EL (cell line): Measurements from ENCODE around the gene SCG3.

ENCODE experiments used
- DNase-seq: peaks from one replicate; pipeline ENCODE4 v3.0.0-alpha.2; 2016

SCG3 gene

GRCh38 chr15:51680321-51680720 is 982 bp upstream of the SCG3 start:
- DNase-seq: no peak

DNA sequence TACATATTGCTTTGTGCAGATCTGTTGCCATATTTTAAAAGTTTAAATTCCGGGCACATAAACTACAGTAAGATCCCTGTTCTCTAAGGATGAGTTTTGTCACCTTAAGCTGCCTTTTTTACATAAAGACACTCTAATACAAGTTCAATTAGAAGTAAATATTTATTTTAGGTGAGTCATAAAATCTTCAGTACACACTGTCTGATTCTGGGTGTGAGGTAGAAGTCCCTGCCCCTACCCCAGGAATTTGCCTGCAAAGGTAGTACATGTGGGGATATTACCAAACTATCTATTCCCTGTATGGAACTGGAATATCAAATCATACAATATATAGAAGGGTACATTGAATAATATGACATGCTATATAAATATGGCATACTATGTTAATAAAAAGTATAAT is 6.3 kb downstream of the SCG3 start:
- DNase-seq: no peak

DNA sequence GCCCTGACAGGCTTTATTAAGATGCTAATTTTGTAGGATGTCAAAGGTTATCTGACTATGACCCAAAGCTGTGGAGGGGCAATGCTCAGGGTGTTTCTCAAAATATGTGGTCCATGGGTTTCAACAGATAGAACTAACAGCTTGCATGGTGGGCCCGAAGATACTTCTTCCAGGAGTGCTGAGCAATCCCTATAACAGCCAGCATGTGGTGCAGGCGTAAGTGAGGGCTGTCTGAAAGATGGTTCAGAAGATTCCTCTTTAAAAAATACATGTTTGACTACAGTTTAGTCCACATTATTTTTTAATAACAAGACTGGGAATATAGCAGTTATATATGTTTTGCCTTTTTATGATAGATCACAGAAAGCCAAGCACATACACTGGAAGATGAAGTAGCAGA is 7.6 kb downstream of the SCG3 start:
- no peak for DNase-seq

DNA sequence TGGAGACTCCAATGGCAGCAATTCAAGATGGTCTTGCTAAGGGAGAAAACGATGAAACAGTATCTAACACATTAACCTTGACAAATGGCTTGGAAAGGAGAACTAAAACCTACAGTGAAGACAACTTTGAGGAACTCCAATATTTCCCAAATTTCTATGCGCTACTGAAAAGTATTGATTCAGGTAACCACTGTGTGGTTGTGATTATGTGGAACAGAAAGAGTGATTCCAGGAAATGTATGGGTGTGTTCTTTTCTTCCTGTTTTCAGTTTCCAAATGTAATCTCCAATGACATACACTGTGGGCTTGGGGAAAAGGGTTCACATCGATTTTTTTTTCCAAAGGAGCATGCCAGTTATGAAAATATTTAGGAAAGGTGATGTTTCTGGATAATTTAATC is 10.9 kb downstream of the SCG3 start:
- DNase-seq: no peak

GRCh38 chr15:51696566-51696965 is 15.3 kb downstream of the SCG3 start:
- no peak for DNase-seq

- DNase-seq: no peak
Observed at GRCh38 chr15:51697163-51697562, 15.9 kb downstream of the SCG3 start.

DNA sequence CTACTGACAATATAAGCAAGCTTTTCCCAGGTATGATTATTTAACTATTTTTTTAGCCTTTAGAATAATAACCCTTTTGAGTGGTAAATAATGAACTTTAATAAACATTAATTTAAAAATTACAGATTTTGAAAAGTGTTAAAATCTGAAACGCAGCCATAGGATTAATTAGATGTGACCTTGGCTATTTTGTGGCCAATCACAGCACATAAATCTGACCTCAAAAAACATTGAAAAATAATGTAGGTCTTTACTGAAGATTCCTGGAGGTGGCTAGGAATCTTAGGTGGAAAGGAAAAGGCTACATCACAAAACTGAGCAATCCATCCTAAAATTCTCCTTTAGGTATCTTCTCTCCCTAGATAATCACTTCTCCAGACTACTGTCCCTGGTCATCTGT is 18.1 kb downstream of the SCG3 start:
- DNase-seq: no peak

DNA sequence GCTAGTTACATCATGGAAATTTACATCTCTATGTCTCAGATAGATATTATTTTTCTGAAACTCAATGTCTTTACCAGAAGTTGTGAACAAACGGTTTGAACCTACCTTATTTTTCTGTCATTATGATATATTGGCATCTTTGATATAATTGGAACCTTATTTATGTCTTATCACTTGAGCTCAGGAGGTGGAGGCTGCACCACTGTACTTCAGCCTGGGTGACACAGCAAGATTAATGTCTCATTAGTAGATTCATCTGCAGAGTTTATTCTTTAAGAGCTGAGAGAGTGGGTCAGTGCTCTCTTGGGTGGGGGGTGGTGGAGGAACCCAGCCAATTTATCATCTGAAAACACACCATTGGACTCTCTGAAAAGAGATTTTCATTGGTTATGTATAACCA is 21.4 kb downstream of the SCG3 start:
- DNase-seq: no peak

GRCh38 chr15:51706291-51706690 is 25.0 kb downstream of the SCG3 start:
- DNase-seq: peak; percentile 4

DNA sequence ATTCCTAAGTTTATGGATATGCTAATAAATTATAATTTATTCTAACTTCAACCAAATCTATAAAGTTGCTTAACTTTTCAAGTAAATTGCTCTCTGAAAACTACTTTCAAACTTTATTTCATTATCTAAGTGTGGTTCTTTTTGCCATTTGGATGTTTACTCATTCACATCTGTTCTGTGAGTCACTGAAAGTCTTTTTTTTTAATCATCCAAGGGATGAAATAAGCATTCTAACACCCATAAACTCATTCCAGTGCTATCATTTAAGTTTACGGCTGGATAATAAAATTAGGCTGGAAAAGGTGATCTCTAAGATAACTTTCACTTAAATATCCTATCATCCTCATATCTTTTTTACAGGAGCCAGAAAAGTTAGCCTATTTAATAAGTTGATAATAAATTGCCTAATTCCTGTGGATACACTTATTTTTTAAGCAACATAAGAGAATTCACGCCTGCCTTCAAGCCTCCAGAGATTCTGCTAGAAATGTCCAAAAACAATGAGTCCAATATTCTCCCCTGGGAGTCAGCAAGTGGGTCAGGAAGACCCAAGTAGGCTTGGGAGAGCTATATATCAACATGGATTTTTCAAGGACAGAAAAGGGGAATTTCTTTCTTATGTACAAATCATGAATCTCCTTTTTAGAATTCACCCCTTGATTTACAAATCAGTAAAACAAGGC is 25.8 kb downstream of the SCG3 start:
- no peak for DNase-seq

DNA sequence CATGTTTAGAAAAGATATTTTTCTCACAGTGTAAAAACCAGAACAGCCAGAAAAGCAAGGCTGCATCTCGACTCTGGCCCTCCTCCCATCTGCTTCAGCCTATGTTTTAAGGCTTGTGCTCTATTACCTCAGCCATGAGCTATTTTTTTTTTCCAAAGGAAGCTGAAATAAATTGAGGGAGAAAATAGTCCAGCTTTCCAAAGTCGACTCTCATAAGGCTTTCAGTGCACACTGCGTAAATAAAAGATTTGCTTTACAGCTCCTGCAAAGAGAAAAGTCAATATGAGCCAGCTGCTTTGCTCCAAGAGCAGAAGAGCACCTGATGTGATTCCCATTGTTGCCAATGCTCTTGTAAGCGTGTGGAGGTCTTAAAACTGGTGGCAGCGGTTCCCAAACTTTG is 26.7 kb downstream of the SCG3 start:
- DNase-seq: no peak

- DNase-seq: no peak
Observed at GRCh38 chr15:51709031-51709430, 27.7 kb downstream of the SCG3 start.

DNA sequence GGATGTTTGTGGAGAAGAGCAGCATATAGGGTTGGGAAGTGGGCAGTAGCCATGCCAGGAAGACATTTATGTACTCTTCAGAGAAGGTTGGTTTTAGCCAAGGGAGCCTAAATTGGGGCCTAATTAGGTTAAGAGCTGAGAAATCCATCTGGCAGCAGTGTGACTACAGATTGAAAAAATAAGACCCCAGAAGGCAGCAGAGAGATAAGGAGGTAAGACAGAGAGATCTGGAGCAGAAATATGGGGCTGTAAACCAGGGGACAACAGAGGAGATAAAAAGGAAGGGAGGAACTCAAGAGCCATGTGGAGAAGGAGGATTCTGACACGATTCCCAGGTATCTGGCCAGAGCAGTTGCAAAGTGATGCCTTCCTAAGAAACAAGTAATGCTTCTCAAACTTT is 32.9 kb downstream of the SCG3 start:
- DNase-seq: no peak

DNA sequence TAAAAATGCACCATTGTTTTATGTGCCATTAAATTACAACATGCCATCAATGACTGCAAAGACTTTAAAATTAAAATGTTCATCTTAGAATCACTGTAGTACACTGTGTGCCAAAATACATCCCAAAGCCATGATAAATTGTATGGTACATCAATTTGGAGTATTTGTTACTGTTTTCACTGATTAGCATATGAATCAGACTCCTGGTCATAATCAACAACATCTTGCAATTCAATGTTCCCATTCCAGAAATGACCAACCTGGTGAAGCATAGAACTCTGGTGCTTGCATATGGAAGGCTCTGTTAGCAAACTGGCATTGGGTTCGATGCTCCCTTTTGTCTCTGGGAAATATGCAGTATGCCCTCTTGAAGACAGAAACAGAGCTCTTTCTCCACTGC is 33.6 kb downstream of the SCG3 start:
- no peak for DNase-seq

- DNase-seq: no peak
Observed at GRCh38 chr15:51718219-51718618, 36.9 kb downstream of the SCG3 start.

DNA sequence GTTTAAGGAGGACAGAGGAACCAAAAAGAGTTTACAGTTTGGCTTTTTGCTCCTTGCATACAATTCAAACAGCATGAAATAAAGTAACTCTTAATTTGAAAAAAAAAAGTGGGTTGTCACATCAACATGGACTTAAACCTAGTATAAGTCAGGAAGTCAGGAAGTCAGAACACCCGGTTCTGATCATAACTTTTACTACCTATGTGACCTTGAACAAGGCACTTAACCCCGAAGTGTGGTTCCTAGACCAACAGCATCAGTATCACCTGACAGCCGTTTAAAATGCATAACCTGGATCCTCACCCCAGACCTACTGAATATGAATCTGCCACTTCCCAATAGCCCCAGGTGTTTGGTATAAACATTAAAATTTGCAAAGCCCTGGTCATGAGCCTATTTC is 37.4 kb downstream of the SCG3 start:
- DNase-seq: no peak

DNA sequence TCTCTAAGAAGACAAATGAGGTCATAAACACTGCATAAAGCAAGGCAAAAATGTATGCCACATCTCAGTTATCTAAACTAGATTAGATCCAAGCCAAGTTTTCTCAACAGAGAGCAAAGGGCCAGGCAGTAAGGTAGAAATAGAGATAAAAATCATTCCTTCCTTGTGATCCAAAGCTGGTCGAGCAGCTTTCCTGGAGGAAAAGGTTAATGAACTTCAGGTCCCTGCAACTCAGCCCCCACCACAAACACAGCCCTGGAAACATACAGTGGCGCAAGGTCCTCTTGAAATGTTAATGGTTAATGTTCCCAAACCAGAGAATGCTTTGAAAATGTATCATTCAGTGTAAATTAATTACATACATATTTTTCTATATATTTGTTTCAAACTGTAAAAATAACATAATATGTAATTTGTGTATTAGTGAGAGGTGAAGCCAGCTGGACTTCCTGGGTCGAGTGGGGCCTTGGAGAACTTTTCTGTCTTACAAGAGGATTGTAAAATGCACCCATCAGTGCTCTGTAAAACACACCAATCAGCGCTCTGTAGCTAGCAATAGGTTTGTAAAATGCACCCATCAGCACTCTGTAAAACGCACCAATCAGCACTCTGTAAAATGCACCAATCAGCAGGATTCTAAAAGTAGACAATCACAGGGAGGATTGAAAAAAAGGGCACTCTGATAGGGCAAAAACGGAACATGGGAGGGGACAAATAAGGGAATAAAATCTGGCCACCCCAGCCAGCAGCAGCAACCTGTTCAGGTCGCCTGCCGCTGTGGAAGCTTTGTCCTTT is 39.1 kb downstream of the SCG3 start:
- DNase-seq: no peak

- DNase-seq: no peak
Observed at GRCh38 chr15:51721199-51721960, 40.1 kb downstream of the SCG3 start.

- no peak for DNase-seq
Observed at GRCh38 chr15:51724199-51724598, 42.9 kb downstream of the SCG3 start.

GRCh38 chr15:51724673-51725072 is 43.4 kb downstream of the SCG3 start:
- DNase-seq: no peak

GRCh38 chr15:51726302-51727073 is 45.2 kb downstream of the SCG3 start:
- peak; percentile 96 for DNase-seq

- DNase-seq: peak; percentile 77
Observed at GRCh38 chr15:51727141-51727897, 46.0 kb downstream of the SCG3 start.
